ENCODE measurements around the gene PRODH2. TPM values are rescaled to one million over a fixed set of nuclear protein-coding genes. Genes with fewer than 3 reads are reported as not detected.

Gene PRODH2
- total RNA-seq, 4 donors from 2014 or later = not detected

DNA sequence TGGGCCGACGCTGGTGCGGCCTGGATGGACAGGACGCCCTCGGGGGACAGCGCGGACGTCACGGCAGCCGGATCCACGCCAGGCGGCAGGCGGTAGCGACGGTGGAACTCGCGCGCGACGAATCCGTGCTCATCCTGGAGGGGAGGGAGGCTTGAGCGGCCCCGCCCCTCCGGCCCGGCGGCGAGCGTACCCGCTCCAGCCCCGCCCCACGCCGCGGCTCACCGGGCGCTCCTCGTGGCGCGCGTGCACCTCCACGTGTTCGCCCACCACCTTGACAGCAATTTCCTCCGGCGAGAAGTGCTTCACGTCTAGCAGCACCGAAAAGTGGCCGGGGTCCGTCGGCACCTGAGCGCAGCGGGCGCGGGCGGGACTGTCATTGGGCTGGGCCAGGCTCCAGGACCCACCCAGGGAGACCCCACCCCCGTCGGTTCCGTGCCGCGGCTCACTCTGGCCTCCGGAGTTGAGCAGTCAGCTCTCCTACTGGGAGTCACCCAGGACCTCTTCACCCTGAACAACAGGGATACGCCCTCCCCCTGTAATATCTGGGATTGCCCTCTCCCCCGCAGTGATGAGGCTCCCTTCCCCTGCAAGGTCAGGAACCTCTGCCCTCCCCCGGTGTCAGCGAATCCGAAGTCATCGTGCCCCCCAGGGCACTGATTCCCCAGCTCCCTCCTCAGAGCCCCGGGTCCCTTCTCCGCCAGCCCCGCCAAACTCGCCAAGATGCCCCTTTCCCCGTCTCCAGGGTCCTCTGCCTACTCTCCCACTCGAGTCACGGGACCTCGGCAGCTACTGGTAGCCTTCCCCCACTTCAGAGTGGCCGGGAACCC, 56.9 kb downstream of the PRODH2 start:
- TF ChIP-seq CTCF (IDR thresholded peaks at IDR 0.05; ENCODE audit: low read depth) = no peak

DNA sequence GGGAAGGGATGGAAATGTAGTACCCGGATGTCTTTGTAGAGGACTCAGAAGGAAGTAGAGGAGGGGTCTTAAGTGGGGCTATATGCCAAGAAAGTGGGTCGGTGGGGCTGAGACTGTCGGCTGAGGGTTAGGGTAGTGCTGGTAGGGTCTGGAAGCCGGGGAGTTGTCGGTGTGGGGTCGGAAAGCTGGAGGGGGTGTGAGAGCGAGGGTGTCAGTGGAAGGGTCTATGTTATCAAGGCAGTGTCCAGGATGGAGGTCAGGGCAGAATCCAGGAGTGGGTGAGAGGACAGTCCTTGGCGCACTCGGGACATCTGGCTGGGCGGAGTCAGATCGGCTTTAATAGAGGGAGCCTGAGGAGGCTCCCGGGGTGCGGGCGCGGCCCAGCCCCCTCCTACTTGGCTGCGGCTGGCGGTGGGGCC, 57.5 kb downstream of the PRODH2 start:
- no peak for TF ChIP-seq CTCF (IDR thresholded peaks at IDR 0.05; ENCODE audit: low read depth)

DNA sequence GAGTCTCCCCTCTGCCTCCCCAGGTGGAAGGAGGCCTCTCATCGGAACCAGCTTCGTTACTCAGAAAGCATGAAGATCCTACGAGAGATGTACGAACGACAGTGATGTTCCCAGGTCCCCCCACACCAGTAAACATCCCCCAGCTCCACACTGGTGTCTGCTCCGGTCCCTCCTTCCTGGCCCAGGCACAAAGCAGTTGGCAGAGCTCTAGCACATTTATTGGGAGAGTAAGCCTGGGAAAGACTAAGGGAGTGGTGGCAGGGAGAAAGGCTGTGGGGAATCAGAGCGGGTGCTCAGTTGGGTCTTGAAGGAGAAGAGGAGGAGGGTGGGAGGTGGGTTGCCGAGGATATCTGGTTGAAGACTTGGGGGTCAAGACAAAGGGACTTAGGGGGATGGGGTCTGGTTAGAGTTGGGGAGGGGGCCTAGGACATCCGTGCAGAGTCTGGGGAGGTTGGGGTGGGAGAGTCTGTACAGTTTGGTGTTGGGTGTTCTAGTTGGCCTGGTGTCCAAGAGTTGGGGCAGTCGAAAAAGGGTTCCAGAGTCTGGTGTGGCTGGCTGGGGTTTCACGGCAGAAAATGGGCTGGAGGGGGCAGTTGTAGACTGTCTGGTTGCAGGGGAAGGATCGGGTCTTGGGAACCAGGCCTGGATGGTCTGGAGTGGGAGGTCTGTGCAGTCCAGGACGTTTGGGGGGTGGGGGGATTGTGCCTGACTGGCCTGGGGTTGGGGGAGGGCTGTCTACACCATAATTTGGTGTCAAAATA, 58.1 kb downstream of the PRODH2 start:
- no peak for TF ChIP-seq CTCF (IDR thresholded peaks at IDR 0.05; ENCODE audit: low read depth)

- no peak for TF ChIP-seq CTCF (IDR thresholded peaks at IDR 0.05; ENCODE audit: low read depth)
Observed at GRCh38 chr19:35753634-35754369, 58.8 kb downstream of the PRODH2 start.

- no peak for TF ChIP-seq CTCF (IDR thresholded peaks at IDR 0.05; ENCODE audit: low read depth)
Observed at GRCh38 chr19:35752746-35753350, 59.8 kb downstream of the PRODH2 start.

GRCh38 chr19:35751839-35752745, 60.6 kb downstream of the PRODH2 start:
- TF ChIP-seq CTCF (IDR thresholded peaks at IDR 0.05; ENCODE audit: low read depth) = no peak
